ENCODE data around the gene AKAP13. TPM values are rescaled to one million over a fixed set of nuclear protein-coding genes. Genes with fewer than 3 reads are reported as not detected.
"Not testable (repeated sequence)": the region's sequence is repeated elsewhere in the genome, so short reads cannot be mapped to it uniquely, and the experiment has no call there.

The AKAP13 gene
- polyA plus RNA-seq, 4 donors: 71.3 to 100 (median 83.7) TPM

GRCh38 chr15:85792102-85792731, 411.8 kb downstream of the AKAP13 start:
- DNase-seq (ENCODE audit: low read depth in 4 of 4, low spot score in 2 of 4): no peak

GRCh38 chr15:85792912-85793590, 412.6 kb downstream of the AKAP13 start:
- no peak for DNase-seq (ENCODE audit: low read depth in 4 of 4, low spot score in 2 of 4)

GRCh38 chr15:85793641-85794597, 413.5 kb downstream of the AKAP13 start:
- DNase-seq (ENCODE audit: low read depth in 4 of 4, low spot score in 2 of 4): no peak

GRCh38 chr15:85794598-85795336, 414.4 kb downstream of the AKAP13 start, which contains the start of gene KLHL25:
Gene KLHL25, minus strand, starts transcription at chr15:85794925. Its CDS starts 25,115 bp downstream, at chr15:85769810.
- DNase-seq (ENCODE audit: low read depth in 4 of 4, low spot score in 2 of 4): peak in 3 of 4 donors; percentile 83 to 91 (median 87)

- DNase-seq (ENCODE audit: low read depth in 4 of 4, low spot score in 2 of 4): no peak
Observed at GRCh38 chr15:85795337-85796305, 415.2 kb downstream of the AKAP13 start.

- not testable (repeated sequence) for DNase-seq (ENCODE audit: low read depth in 4 of 4, low spot score in 2 of 4)
Observed at GRCh38 chr15:85796371-85796770, 416.0 kb downstream of the AKAP13 start.
